ELF-1 (cell line): ENCODE results near the gene SIM1.

ENCODE experiments used
- DNase-seq: peaks from one replicate; pipeline ENCODE4 v3.0.0-alpha.2; 2016; ENCODE audit warnings: low read depth, low spot score

Gene SIM1

GRCh38 chr6:100456908-100457235 is 7.8 kb downstream of the SIM1 start:
- no peak for DNase-seq

GRCh38 chr6:100456141-100456907 is 8.4 kb downstream of the SIM1 start:
- no peak for DNase-seq

- peak; percentile 72 for DNase-seq
These were observed 9.2 kb downstream of the SIM1 start for GRCh38 chr6:100455230-100456124.

GRCh38 chr6:100454551-100455229 is 10.0 kb downstream of the SIM1 start:
- no peak for DNase-seq

- DNase-seq: peak; percentile 89
These were observed 10.8 kb downstream of the SIM1 start for GRCh38 chr6:100453701-100454521.

- DNase-seq: no peak
These were observed 11.7 kb downstream of the SIM1 start for GRCh38 chr6:100452998-100453397.

GRCh38 chr6:100451577-100451976 is 13.1 kb downstream of the SIM1 start:
- DNase-seq: no peak

- no peak for DNase-seq
These were observed 15.5 kb downstream of the SIM1 start for GRCh38 chr6:100449239-100449691.

- DNase-seq: peak; percentile 40
These were observed 16.6 kb downstream of the SIM1 start for GRCh38 chr6:100447900-100448748.

- peak; percentile 45 for DNase-seq
These were observed 17.4 kb downstream of the SIM1 start for GRCh38 chr6:100447081-100447899.

- DNase-seq: peak; percentile 48
These were observed 18.3 kb downstream of the SIM1 start for GRCh38 chr6:100446115-100447080.

- DNase-seq: no peak
These were observed 19.2 kb downstream of the SIM1 start for GRCh38 chr6:100445512-100445911.

GRCh38 chr6:100440935-100441334 is 23.8 kb downstream of the SIM1 start:
- DNase-seq: no peak

- peak; percentile 47 for DNase-seq
These were observed 29.4 kb downstream of the SIM1 start for GRCh38 chr6:100435299-100435698.

GRCh38 chr6:100433726-100434435 is 30.8 kb downstream of the SIM1 start:
- DNase-seq: no peak

- DNase-seq: peak; percentile 12
These were observed 32.6 kb downstream of the SIM1 start for GRCh38 chr6:100432136-100432535.

GRCh38 chr6:100430962-100431361 is 33.8 kb downstream of the SIM1 start:
- no peak for DNase-seq

GRCh38 chr6:100427452-100427851 is 37.3 kb downstream of the SIM1 start:
- no peak for DNase-seq
